ENCODE results near the gene SLC35G6.
"Not testable (repeated sequence)": the region's sequence is repeated elsewhere in the genome, so short reads cannot be mapped to it uniquely, and the experiment has no call there.

SLC35G6 gene

DNA sequence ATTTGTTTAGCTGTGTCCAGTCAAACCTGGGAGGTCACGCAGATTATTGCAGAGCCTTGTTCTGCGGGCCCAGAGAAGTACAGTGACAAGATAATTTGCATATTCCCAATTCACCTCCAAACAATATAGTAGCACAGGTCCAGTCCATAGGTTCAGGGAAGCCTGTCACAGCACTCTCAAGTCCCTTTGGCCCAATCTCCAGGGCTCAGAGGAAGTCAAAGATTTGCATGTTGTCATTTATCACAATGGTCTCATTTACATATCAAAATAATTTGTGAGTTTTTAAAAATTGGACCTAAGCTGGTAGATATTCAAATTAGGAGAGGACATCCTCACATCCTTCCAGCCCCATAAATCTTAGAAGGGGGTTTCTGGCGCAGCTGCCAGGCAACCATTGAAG, 13.7 kb upstream of the SLC35G6 start:
- Histone ChIP-seq H3K79me2 (ENCODE audit: insufficient read depth, low read length) (peaks cover 33% of the 10 kb centered on the region), H3K4me3 (ENCODE audit: low read depth in 1 of 2, low read length in 2 of 2) (no peak overlapping the region), H3K27me3 (ENCODE audit: insufficient read depth, low read length, poor library complexity) (no peaks in the 10 kb centered on the region), H3K9ac (ENCODE audit: low read depth, low read length) (no peak overlapping the region), H3K4me2 (ENCODE audit: insufficient read depth, low read length) (no peak overlapping the region), H3K4me1 (ENCODE audit: insufficient read depth, low read length) (no peaks in the 10 kb centered on the region), H2AFZ (ENCODE audit: low read depth, low read length) (no peak overlapping the region), H3K9me3 (ENCODE audit: insufficient read depth, low read length, severe bottlenecking) (no peaks in the 10 kb centered on the region), H4K20me1 (ENCODE audit: insufficient read depth, low read length) (peaks cover 11% of the 10 kb centered on the region; the same call in 1 of the 2 replicates), H3K27ac (ENCODE audit: low read length) (no peak overlapping the region), H3K36me3 (ENCODE audit: insufficient read depth, low read length) (peaks cover 40% of the 10 kb centered on the region)
- no peak for ATAC-seq (ENCODE audit: insufficient read depth, low read depth)
- TF ChIP-seq, protein P1, sequence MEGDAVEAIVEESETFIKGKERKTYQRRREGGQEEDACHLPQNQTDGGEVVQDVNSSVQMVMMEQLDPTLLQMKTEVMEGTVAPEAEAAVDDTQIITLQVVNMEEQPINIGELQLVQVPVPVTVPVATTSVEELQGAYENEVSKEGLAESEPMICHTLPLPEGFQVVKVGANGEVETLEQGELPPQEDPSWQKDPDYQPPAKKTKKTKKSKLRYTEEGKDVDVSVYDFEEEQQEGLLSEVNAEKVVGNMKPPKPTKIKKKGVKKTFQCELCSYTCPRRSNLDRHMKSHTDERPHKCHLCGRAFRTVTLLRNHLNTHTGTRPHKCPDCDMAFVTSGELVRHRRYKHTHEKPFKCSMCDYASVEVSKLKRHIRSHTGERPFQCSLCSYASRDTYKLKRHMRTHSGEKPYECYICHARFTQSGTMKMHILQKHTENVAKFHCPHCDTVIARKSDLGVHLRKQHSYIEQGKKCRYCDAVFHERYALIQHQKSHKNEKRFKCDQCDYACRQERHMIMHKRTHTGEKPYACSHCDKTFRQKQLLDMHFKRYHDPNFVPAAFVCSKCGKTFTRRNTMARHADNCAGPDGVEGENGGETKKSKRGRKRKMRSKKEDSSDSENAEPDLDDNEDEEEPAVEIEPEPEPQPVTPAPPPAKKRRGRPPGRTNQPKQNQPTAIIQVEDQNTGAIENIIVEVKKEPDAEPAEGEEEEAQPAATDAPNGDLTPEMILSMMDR (IDR thresholded peaks at IDR 0.05; ENCODE audit: borderline replicate concordance, extremely low read depth, low read length, poor library complexity, severe bottlenecking), result no peak
- no peak for DNase-seq

DNA sequence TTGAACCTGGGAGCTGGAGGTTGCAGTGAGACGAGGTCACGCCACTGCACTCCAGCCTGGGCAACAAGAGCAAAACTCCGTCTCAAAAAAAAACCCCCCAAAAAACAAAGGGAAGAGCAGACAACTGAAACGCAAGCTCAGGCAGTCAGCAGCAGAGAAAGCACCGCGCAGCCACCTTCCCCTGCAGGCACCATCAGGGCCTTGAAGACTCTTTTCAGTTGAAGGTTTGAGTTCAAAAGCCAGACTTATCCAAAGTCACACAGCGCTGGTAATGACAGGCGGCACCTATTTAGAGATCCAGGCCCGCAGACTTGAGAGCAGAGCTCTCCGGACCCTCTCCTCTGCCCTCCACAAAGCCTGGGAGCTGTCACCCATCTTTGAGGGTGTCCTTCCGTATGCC, 13.0 kb upstream of the SLC35G6 start:
- no peak overlapping the region for H3K27ac ChIP-seq (ENCODE audit: low read length)
- no peak overlapping the region for H3K4me2 ChIP-seq (ENCODE audit: insufficient read depth, low read length)
- DNase-seq (no peak), ATAC-seq (ENCODE audit: insufficient read depth, low read depth) (no peak)
- H2AFZ ChIP-seq (ENCODE audit: low read depth, low read length), result no peak overlapping the region
- H3K27me3 ChIP-seq (ENCODE audit: insufficient read depth, low read length, poor library complexity), result no peaks in the 10 kb centered on the region
- H3K4me3 ChIP-seq (ENCODE audit: low read depth in 1 of 2, low read length in 2 of 2), result no peak overlapping the region
- H4K20me1 ChIP-seq (ENCODE audit: insufficient read depth, low read length), result peaks cover 11% of the 10 kb centered on the region; the same call in 1 of the 2 replicates
- peaks cover 37% of the 10 kb centered on the region for H3K79me2 ChIP-seq (ENCODE audit: insufficient read depth, low read length)
- H3K4me1 ChIP-seq (ENCODE audit: insufficient read depth, low read length), result no peaks in the 10 kb centered on the region
- TF ChIP-seq, protein P1 (IDR thresholded peaks at IDR 0.05; ENCODE audit: borderline replicate concordance, extremely low read depth, low read length, poor library complexity, severe bottlenecking), result no peak
- no peak for TF ChIP-seq EZH2 (IDR thresholded peaks at IDR 0.05; ENCODE audit: borderline replicate concordance, low read depth, low read length, severe bottlenecking)
- no peak overlapping the region for H3K9ac ChIP-seq (ENCODE audit: low read depth, low read length)
- H3K9me3 ChIP-seq (ENCODE audit: insufficient read depth, low read length, severe bottlenecking), result no peaks in the 10 kb centered on the region
- peaks cover 32% of the 10 kb centered on the region for H3K36me3 ChIP-seq (ENCODE audit: insufficient read depth, low read length)

DNA sequence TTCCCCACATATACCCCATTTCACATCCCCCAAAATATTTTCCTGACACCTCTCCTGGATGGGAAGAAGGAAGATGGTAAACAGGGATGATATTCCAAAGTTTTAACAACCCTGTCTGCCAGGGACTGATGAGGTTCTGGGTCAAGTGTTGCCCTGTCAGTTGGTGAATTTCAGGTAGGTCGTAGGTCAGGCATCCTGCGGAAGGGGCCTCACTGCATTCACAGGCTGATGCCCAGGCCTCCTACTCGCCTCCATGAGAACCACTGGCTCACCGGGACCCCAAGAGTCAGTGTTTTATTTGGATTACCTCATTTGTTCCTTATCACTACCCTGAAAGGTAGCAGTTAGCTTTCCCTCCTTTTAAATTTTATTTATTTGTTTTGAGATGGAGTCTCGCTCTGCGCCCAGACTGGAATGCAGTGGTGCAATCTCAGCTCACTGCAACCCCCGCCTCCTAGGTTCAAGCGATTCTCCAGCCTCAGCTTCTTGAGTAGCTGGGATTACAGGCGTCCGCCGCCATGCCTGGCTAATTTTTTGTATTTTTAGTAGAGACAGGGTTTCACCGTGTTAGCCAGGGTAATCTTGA, 12.3 kb upstream of the SLC35G6 start:
- no peaks in the 10 kb centered on the region for H3K4me1 ChIP-seq (ENCODE audit: insufficient read depth, low read length)
- H3K36me3 ChIP-seq (ENCODE audit: insufficient read depth, low read length), result peaks cover 26% of the 10 kb centered on the region
- no peak overlapping the region for H3K27ac ChIP-seq (ENCODE audit: low read length)
- H3K4me2 ChIP-seq (ENCODE audit: insufficient read depth, low read length), result no peak overlapping the region
- no peak overlapping the region for H3K4me3 ChIP-seq (ENCODE audit: low read depth in 1 of 2, low read length in 2 of 2)
- 0 out of 2 replicates have a peak, but pooled peaks cover 11% of the 10 kb centered on the region for H4K20me1 ChIP-seq (ENCODE audit: insufficient read depth, low read length)
- no peak overlapping the region for H3K9ac ChIP-seq (ENCODE audit: low read depth, low read length)
- DNase-seq, result no peak
- H3K79me2 ChIP-seq (ENCODE audit: insufficient read depth, low read length), result peaks cover 43% of the 10 kb centered on the region
- H3K9me3 ChIP-seq (ENCODE audit: insufficient read depth, low read length, severe bottlenecking), result no peaks in the 10 kb centered on the region
- no peak for ATAC-seq (ENCODE audit: insufficient read depth, low read depth)
- TF ChIP-seq, protein P1 (IDR thresholded peaks at IDR 0.05; ENCODE audit: borderline replicate concordance, extremely low read depth, low read length, poor library complexity, severe bottlenecking), result no peak
- no peak for TF ChIP-seq EZH2 (IDR thresholded peaks at IDR 0.05; ENCODE audit: borderline replicate concordance, low read depth, low read length, severe bottlenecking)
- H2AFZ ChIP-seq (ENCODE audit: low read depth, low read length), result no peak overlapping the region
- no peaks in the 10 kb centered on the region for H3K27me3 ChIP-seq (ENCODE audit: insufficient read depth, low read length, poor library complexity)

DNA sequence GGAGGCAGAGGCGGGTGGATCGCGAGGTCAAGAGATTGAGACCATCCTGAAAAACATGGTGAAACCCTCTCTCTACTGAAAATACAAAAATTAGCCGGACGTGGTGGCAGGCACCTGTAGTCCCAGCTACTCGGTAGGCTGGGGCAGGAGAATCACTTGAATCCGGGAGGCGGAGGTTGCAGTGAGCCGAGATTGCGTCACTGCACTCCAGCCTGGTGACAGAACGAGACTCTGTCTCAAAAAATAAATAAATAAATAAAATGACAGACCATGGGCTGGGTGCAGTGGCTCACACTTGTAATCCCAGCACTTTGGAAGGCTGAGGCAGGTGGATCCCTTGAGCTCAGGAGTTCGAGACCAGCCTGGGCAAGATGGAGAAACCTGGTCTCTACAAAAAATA, 11.4 kb upstream of the SLC35G6 start:
- H4K20me1 ChIP-seq (ENCODE audit: insufficient read depth, low read length), result 0 out of 2 replicates have a peak, but pooled peaks cover 11% of the 10 kb centered on the region
- H3K9ac ChIP-seq (ENCODE audit: low read depth, low read length); H3K27me3 ChIP-seq (ENCODE audit: insufficient read depth, low read length, poor library complexity); H3K9me3 ChIP-seq (ENCODE audit: insufficient read depth, low read length, severe bottlenecking); H2AFZ ChIP-seq (ENCODE audit: low read depth, low read length); DNase-seq; H3K4me2 ChIP-seq (ENCODE audit: insufficient read depth, low read length); H3K4me1 ChIP-seq (ENCODE audit: insufficient read depth, low read length); ATAC-seq (ENCODE audit: insufficient read depth, low read depth); H3K4me3 ChIP-seq (ENCODE audit: low read depth in 1 of 2, low read length in 2 of 2); H3K27ac ChIP-seq (ENCODE audit: low read length): not testable (repeated sequence)
- H3K79me2 ChIP-seq (ENCODE audit: insufficient read depth, low read length), result peaks cover 53% of the 10 kb centered on the region
- peaks cover 19% of the 10 kb centered on the region for H3K36me3 ChIP-seq (ENCODE audit: insufficient read depth, low read length)

DNA sequence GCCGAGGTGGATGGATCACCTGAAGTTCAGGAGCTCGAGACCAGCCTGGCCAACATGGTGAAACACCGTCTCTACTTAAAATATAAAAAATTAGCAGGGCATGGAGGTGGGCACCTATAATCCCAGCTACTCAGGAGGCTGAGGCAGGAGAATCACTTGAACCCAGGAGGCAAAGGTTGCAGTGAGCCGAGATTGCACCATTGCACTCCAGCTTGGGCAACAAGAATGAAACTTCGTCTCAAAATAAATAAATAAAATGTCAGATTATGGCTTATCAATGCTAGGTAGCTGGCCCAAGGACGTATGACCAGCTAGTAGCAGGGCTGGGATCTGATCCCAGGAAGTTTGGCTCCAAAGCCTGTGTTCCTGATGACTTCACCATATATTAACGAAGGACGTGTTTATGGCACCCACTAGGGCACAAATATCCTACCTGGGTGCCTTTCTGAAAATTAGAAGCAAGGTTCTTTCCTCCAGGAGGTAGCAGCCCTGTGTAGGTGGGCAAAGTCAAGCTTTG, 10.7 kb upstream of the SLC35G6 start:
- peaks cover 17% of the 10 kb centered on the region for H3K36me3 ChIP-seq (ENCODE audit: insufficient read depth, low read length)
- H3K4me2 ChIP-seq (ENCODE audit: insufficient read depth, low read length); H3K4me3 ChIP-seq (ENCODE audit: low read depth in 1 of 2, low read length in 2 of 2); H3K4me1 ChIP-seq (ENCODE audit: insufficient read depth, low read length); H3K27ac ChIP-seq (ENCODE audit: low read length); H3K27me3 ChIP-seq (ENCODE audit: insufficient read depth, low read length, poor library complexity); ATAC-seq (ENCODE audit: insufficient read depth, low read depth); H3K9ac ChIP-seq (ENCODE audit: low read depth, low read length); H3K9me3 ChIP-seq (ENCODE audit: insufficient read depth, low read length, severe bottlenecking); DNase-seq; H2AFZ ChIP-seq (ENCODE audit: low read depth, low read length): not testable (repeated sequence)
- peaks cover 59% of the 10 kb centered on the region for H3K79me2 ChIP-seq (ENCODE audit: insufficient read depth, low read length)
- 0 out of 2 replicates have a peak, but pooled peaks cover 11% of the 10 kb centered on the region for H4K20me1 ChIP-seq (ENCODE audit: insufficient read depth, low read length)
